ENCODE data around the gene PYGM. TPM values are rescaled to one million over a fixed set of nuclear protein-coding genes. Genes with fewer than 3 reads are reported as not detected.

The PYGM gene
- total RNA-seq, 1 experiment from 2014 or later = 6.6 TPM

GRCh38 chr11:64713781-64714363 lies 45.9 kb downstream of the PYGM start:
- peaks cover 78% of the 10 kb centered on the region for H3K27me3 Mint-ChIP-seq (ENCODE audit: low read depth)
- POLR2A ChIA-PET = interaction anchor here (0.5 to 0.9 kb wide), 2 partner anchors 29 to 65 kb away, joined by 3 to 4 read pairs; no protein-coding TSS in a partner anchor
- no peak overlapping the region for H3K27ac Mint-ChIP-seq
- DNase-seq (ENCODE audit: low spot score) (peak; percentile 51), ATAC-seq (peak; percentile 35)
- CTCF ChIA-PET = interaction anchor here (1.4 to 6.0 kb wide), 5 partner anchors 9 to 63 kb away, joined by 3 to 56 read pairs (median 9); partner anchors contain the start of gene RASGRP2
- peaks cover 54% of the 10 kb centered on the region for H3K4me1 Mint-ChIP-seq
- TF ChIP-seq FOXK1 (CRISPR knock-in tag; IDR thresholded peaks at IDR 0.05) = no peak
- TF ChIP-seq ZNF423 (CRISPR knock-in tag; IDR thresholded peaks at IDR 0.05) = no peak
- TF ChIP-seq JAZF1 (CRISPR knock-in tag; IDR thresholded peaks at IDR 0.05) = no peak
- peak; percentile 26; the same call in 1 of the 2 replicates for TF ChIP-seq JUN (CRISPR knock-in tag; IDR thresholded peaks at IDR 0.05)
- 0 out of 2 replicates have a peak, but pooled peaks have one; percentile 24 for TF ChIP-seq ARID4B (CRISPR knock-in tag; IDR thresholded peaks at IDR 0.05; ENCODE audit: borderline replicate concordance)
- no peak for TF ChIP-seq PRDM15 (CRISPR knock-in tag; IDR thresholded peaks at IDR 0.05)
- peak overlapping the region; percentile 62 for H3K4me3 Mint-ChIP-seq
- H3K36me3 Mint-ChIP-seq = no peaks in the 10 kb centered on the region
- H3K9me3 Mint-ChIP-seq = no peaks in the 10 kb centered on the region

- Mint-ChIP-seq H3K4me1 (peaks cover 58% of the 10 kb centered on the region), H3K9me3 (no peaks in the 10 kb centered on the region), H3K36me3 (no peaks in the 10 kb centered on the region), H3K27ac (no peak overlapping the region), H3K27me3 (ENCODE audit: low read depth) (peaks cover 73% of the 10 kb centered on the region), H3K4me3 (no peak overlapping the region)
- CTCF ChIA-PET = interaction anchor here (0.9 to 6.0 kb wide), 3 partner anchors 9 to 30 kb away, joined by 3 to 56 read pairs (median 17); partner anchors contain the start of gene RASGRP2
- 0 out of 2 replicates have a peak, but pooled peaks have one; percentile 1 for ATAC-seq
- DNase-seq (ENCODE audit: low spot score) = peak; percentile 39
- POLR2A ChIA-PET = no interaction called here
- TF ChIP-seq ZBTB43 (CRISPR knock-in tag; IDR thresholded peaks at IDR 0.05) (peak; percentile 25; the same call in 1 of the 2 replicates), ZNF317 (CRISPR knock-in tag; IDR thresholded peaks at IDR 0.05; ENCODE audit: borderline replicate concordance, low read depth) (no peak), FOXP1 (CRISPR knock-in tag; IDR thresholded peaks at IDR 0.05; ENCODE audit: borderline replicate concordance) (peak; percentile 91), E2F5 (CRISPR knock-in tag; IDR thresholded peaks at IDR 0.05) (peak; percentile 36; the same call in 1 of the 2 replicates), MYBL2 (CRISPR knock-in tag; IDR thresholded peaks at IDR 0.05) (no peak; the same call in 1 of the 2 replicates), PREB (CRISPR knock-in tag; IDR thresholded peaks at IDR 0.05; ENCODE audit: borderline replicate concordance) (no peak), ELF4 (CRISPR knock-in tag; IDR thresholded peaks at IDR 0.05; ENCODE audit: low read depth) (peak; percentile 53; the same call in 1 of the 2 replicates), ZNF423 (CRISPR knock-in tag; IDR thresholded peaks at IDR 0.05) (0 out of 2 replicates have a peak, but pooled peaks have one; percentile 10), STAT6 (CRISPR knock-in tag; conservative IDR thresholded peaks at IDR 0.05; ENCODE audit: low read depth) (no peak), ZBTB21 (CRISPR knock-in tag; IDR thresholded peaks at IDR 0.05; ENCODE audit: borderline replicate concordance) (no peak)
Measured at GRCh38 chr11:64713016-64713707, 46.6 kb downstream of the PYGM start.
